B cell (primary cell): ENCODE data around the gene HIP1. TPM values are rescaled to one million over a fixed set of nuclear protein-coding genes. Genes with fewer than 3 reads are reported as not detected.
"Not testable (repeated sequence)": the region's sequence is repeated elsewhere in the genome, so short reads cannot be mapped to it uniquely, and the experiment has no call there.

Experiments
- ATAC-seq: fragments of 200-7000 bp; cut with Tn5 transposase; one replicate; pipeline ENCODE4 v1.10.0; 2021; ENCODE audit warnings: low read depth, mild to moderate bottlenecking, moderate number of reproducible peaks, moderate library complexity
- CTCF ChIA-PET: fragments of 350-600 bp; sonication (Branson Sonifier 250); formaldehyde crosslinking; loops from one replicate; lab custom pipeline; 2021; ENCODE audit warnings: antibody characterized with exemption, inconsistent platforms; lab: Charles Lee
- POLR2A ChIA-PET: fragments of 350-600 bp; sonication (Branson Sonifier 250); formaldehyde crosslinking; loops from one replicate; lab custom pipeline; 2021; ENCODE audit warnings: antibody characterized with exemption; lab: Charles Lee
- DNase-seq: peaks from one replicate; pipeline ENCODE4 v3.0.0; 2013
- H2AFZ ChIP-seq: 2 replicates; pipeline ENCODE4 v1.6.1; 2012; ENCODE audit warnings: mild to moderate bottlenecking, low read depth, low read length; ENCODE audit not compliant: insufficient read depth, poor library complexity, severe bottlenecking
- H3K27ac ChIP-seq, 2 donors: 1 replicate in 1 of 2; 2 replicates in 1 of 2; pipeline ENCODE4 v1.5.1; 2012 to 2013; ENCODE audit warnings: low read length in 2 of 2, mild to moderate bottlenecking in 2 of 2, moderate library complexity in 1 of 2
- H3K27me3 ChIP-seq, 4 experiments: fragments of 200-600 bp in 1 of 4; sonication (generic) in 1 of 4; replicated peaks in 1 of 4; 1 replicate in 2 of 4; 2 replicates in 2 of 4; pipeline versions ENCODE4 v1.6.1 to v1.7.0; 2013 to 2016; ENCODE audit warnings: low read length in 3 of 4, mild to moderate bottlenecking in 2 of 4, mixed read lengths in 1 of 4, moderate library complexity in 1 of 4; ENCODE audit not compliant: insufficient read depth in 4 of 4, control insufficient read depth in 3 of 4; ENCODE audit errors: control extremely low read depth in 1 of 4
- H3K36me3 ChIP-seq, 2 experiments: replicated peaks in 1 of 2; 1 replicate in 1 of 2; 2 replicates in 1 of 2; pipeline versions ENCODE4 v1.6.1 to v1.7.1; 2013; ENCODE audit warnings: low read length in 1 of 2; ENCODE audit not compliant: insufficient read depth in 2 of 2, control insufficient read depth in 1 of 2; ENCODE audit errors: control extremely low read depth in 1 of 2, extremely low read depth in 1 of 2
- H3K4me1 ChIP-seq, 2 donors: fragments of 200-600 bp in 1 of 2; sonication (generic) in 1 of 2; 1 replicate in 1 of 2; 2 replicates in 1 of 2; pipeline versions ENCODE4 v1.5.1 to v1.6.1; 2013 to 2017; ENCODE audit warnings: low read length in 2 of 2; ENCODE audit not compliant: control insufficient read depth in 2 of 2, insufficient read depth in 2 of 2
- H3K4me2 ChIP-seq: replicated peaks from 2 replicates; pipeline ENCODE3; 2012; ENCODE audit warnings: mild to moderate bottlenecking, low read depth, low read length; ENCODE audit not compliant: poor library complexity, severe bottlenecking
- H3K4me3 ChIP-seq, 5 experiments: fragments of 200-600 bp in 1 of 5; sonication (generic) in 1 of 5; 1 replicate in 3 of 5; 2 replicates in 2 of 5; pipeline versions ENCODE4 v1.5.1 to v1.7.0; 2011 to 2016; ENCODE audit warnings: low read length in 4 of 5, mild to moderate bottlenecking in 4 of 5, low read depth in 2 of 5, control low read depth in 1 of 5, moderate library complexity in 1 of 5; ENCODE audit not compliant: insufficient read depth in 1 of 5; ENCODE audit errors: control extremely low read depth in 1 of 5, extremely low read depth in 1 of 5
- H3K79me2 ChIP-seq: fragments of 200-600 bp; sonication (generic); one replicate; pipeline ENCODE4 v1.6.0; 2016; ENCODE audit warnings: low read length; ENCODE audit not compliant: control insufficient read depth, insufficient read depth
- H3K9ac ChIP-seq: fragments of 200-600 bp; sonication (generic); 2 replicates; pipeline ENCODE4 v1.6.1; 2017; ENCODE audit warnings: mild to moderate bottlenecking, low read length, moderate library complexity
- H3K9me3 ChIP-seq, 3 donors: one replicate each; pipeline versions ENCODE4 v1.6.1 to v1.7.1; 2013; ENCODE audit warnings: low read length in 2 of 3; ENCODE audit not compliant: control insufficient read depth in 2 of 3, insufficient read depth in 1 of 3; ENCODE audit errors: control extremely low read depth in 1 of 3
- H4K20me1 ChIP-seq: 2 replicates; pipeline ENCODE4 v1.6.0; 2012; ENCODE audit warnings: mild to moderate bottlenecking, low read length; ENCODE audit not compliant: insufficient read depth, control insufficient read depth, poor library complexity, severe bottlenecking
- H3K27ac Mint-ChIP-seq: one replicate; pipeline ENCODE4 v1.8.0; 2021; ENCODE audit warnings: mixed read lengths
- H3K27me3 Mint-ChIP-seq: one replicate; pipeline ENCODE4 v1.8.0; 2021; ENCODE audit warnings: mixed read lengths
- H3K4me1 Mint-ChIP-seq: one replicate; pipeline ENCODE4 v1.8.0; 2021; ENCODE audit warnings: mixed read lengths
- H3K4me3 Mint-ChIP-seq: one replicate; pipeline ENCODE4 v1.8.0; 2021; ENCODE audit warnings: mixed read lengths
- H3K9me3 Mint-ChIP-seq: one replicate; pipeline ENCODE4 v1.8.0; 2022; ENCODE audit warnings: mixed read lengths; ENCODE audit not compliant: insufficient read depth
- EZH2 ChIP-seq: IDR thresholded peaks from 2 replicates; pipeline ENCODE4 v1.6.1; 2012; ENCODE audit warnings: borderline replicate concordance, low read depth, mild to moderate bottlenecking, moderate library complexity, low read length; ENCODE audit not compliant: insufficient read depth, poor library complexity, severe bottlenecking
- WGBS: methylation state at CpG from one replicate; pipeline ENCODE4 v1.1.5; 2013; ENCODE audit warnings: missing lambda C conversion rate; ENCODE audit not compliant: insufficient coverage; 5-methylcytosine and 5-hydroxymethylcytosine counted together
- intact Hi-C: fragments of 100-400 bp; cut with micrococcal nuclease; formaldehyde crosslinking; loops from one replicate; pipeline ENCODE4 v1.10.0; 2022
- polyA plus RNA-seq: library from polyadenylated mRNA; depleted of rRNA; stranded (reverse); fragments of >200 nt; gene quantifications from 2 replicates; pipeline ENCODE4 v1.2.3, GENCODE V29; 2012
- total RNA-seq, 2 donors: library from RNA; stranded (reverse); fragments of 120-200 nt in 1 of 2; gene quantifications; 1 replicate in 1 of 2; 2 replicates in 1 of 2; pipeline versions ENCODE4 v1.2.3 to v1.2.4, GENCODE V29; 2013 to 2022
- TF ChIP-seq, protein P1 (sequence below): fragments of 200-600 bp; IDR thresholded peaks from one replicate; pipeline ENCODE4 v1.8.0; 2022; ENCODE audit warnings: antibody characterized with exemption, mild to moderate bottlenecking

HIP1 gene
- total and polyA plus RNA-seq, 2 donors (not counting 1 experiment from before 2014, with no cell fraction given): 6.5 to 16.7 TPM

- POLR2A ChIA-PET: interaction anchor here (0.8 kb wide), 1 partner anchor 53 kb away, joined by 3 read pairs; no protein-coding TSS in a partner anchor
These were observed 207.4 kb downstream of the HIP1 start for GRCh38 chr7:75531359-75531821.

DNA sequence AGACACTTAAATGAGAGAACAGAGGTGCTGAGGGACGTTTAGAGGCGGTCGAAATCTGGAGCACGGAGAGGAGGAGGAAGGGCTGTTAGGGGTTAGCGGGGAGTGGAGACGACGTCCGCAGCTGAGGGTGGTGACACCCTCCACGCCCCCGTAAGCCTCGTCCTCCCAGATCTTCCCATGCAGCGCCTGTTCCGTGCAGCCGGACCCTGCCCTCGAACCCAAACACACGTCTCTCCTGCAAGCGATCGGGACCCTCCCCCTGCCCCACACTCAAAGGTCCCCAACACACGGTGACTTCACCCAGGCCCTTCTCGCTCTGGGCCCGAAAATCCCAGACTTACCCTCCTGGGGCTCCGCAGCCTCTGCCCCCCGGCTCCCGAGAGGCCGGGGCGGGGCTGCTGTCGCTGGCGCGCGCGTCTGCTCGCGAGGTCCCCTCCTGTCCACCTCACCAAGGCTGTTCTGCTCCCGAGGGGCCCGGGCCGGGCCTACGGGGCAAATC lies 211.5 kb downstream of the HIP1 start:
- Mint-ChIP-seq H3K4me1 (peaks cover 30% of the 10 kb centered on the region), H3K4me3 (peak overlapping the region; percentile 93), H3K27ac (peak overlapping the region; percentile 87)
- CTCF ChIA-PET: interaction anchor here (1.3 kb wide), 1 partner anchor 235 kb away, joined by 3 read pairs; no protein-coding TSS in a partner anchor
- H3K27me3 Mint-ChIP-seq, POLR2A ChIA-PET, H3K27me3 ChIP-seq, ATAC-seq, H4K20me1 ChIP-seq, H3K9me3 ChIP-seq, H3K9me3 Mint-ChIP-seq: not testable (repeated sequence)
- peak overlapping the region in 4 of 5 experiments; percentile 70 to 90 (median 86) for H3K4me3 ChIP-seq
- peak overlapping the region; percentile 87 for H3K9ac ChIP-seq
- peaks cover 30% of the 10 kb centered on the region for H3K79me2 ChIP-seq
- intact Hi-C loops: loop anchor here (5.0 to 10.0 kb wide), 3 partner anchors 235 to 1842 kb away; partner anchors contain the start of genes BUD23, DNAJC30 and RCC1L
- H3K27ac ChIP-seq: peak overlapping the region in 1 of 2 donors; percentile 82
- peak overlapping the region; percentile 80 for H3K4me2 ChIP-seq
- peaks cover 3 to 14% of the 10 kb centered on the region in 2 experiments for H3K36me3 ChIP-seq
- peak overlapping the region; percentile 98 for H2AFZ ChIP-seq
- peaks cover 12 to 16% of the 10 kb centered on the region in 2 donors for H3K4me1 ChIP-seq
- peak; percentile 32 for DNase-seq
- WGBS: under 1% methylated on average over 30 of the region's 37 CpGs

More at GRCh38 chr7:75531359-75531821, 207.4 kb downstream of the HIP1 start:
- Histone ChIP-seq H3K36me3 (no peaks in the 10 kb centered on the region), H3K27me3 (no peaks in the 10 kb centered on the region), H3K4me2 (no peak overlapping the region), H2AFZ (no peak overlapping the region), H3K9ac (no peak overlapping the region), H3K79me2 (peaks cover 20% of the 10 kb centered on the region), H4K20me1 (peaks cover 3% of the 10 kb centered on the region), H3K9me3 (no peaks in the 10 kb centered on the region), H3K27ac (no peak overlapping the region), H3K4me3 (no peak overlapping the region), H3K4me1 (peaks cover 12 to 14% of the 10 kb centered on the region in 2 donors)
- CTCF ChIA-PET: interaction anchor here (0.7 kb wide), 1 partner anchor 487 kb away, joined by 3 read pairs; no protein-coding TSS in a partner anchor
- Mint-ChIP-seq H3K4me1 (peaks cover 23% of the 10 kb centered on the region), H3K27ac (no peak overlapping the region), H3K9me3 (no peaks in the 10 kb centered on the region), H3K4me3 (no peak overlapping the region), H3K27me3 (no peaks in the 10 kb centered on the region)
- ATAC-seq: no peak
- no peak for DNase-seq
- TF ChIP-seq, protein P1, sequence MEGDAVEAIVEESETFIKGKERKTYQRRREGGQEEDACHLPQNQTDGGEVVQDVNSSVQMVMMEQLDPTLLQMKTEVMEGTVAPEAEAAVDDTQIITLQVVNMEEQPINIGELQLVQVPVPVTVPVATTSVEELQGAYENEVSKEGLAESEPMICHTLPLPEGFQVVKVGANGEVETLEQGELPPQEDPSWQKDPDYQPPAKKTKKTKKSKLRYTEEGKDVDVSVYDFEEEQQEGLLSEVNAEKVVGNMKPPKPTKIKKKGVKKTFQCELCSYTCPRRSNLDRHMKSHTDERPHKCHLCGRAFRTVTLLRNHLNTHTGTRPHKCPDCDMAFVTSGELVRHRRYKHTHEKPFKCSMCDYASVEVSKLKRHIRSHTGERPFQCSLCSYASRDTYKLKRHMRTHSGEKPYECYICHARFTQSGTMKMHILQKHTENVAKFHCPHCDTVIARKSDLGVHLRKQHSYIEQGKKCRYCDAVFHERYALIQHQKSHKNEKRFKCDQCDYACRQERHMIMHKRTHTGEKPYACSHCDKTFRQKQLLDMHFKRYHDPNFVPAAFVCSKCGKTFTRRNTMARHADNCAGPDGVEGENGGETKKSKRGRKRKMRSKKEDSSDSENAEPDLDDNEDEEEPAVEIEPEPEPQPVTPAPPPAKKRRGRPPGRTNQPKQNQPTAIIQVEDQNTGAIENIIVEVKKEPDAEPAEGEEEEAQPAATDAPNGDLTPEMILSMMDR: no peak
- TF ChIP-seq EZH2: no peak
- intact Hi-C loops: no loop called here
- 100% methylated on average over 6 of the region's 6 CpGs for WGBS

DNA sequence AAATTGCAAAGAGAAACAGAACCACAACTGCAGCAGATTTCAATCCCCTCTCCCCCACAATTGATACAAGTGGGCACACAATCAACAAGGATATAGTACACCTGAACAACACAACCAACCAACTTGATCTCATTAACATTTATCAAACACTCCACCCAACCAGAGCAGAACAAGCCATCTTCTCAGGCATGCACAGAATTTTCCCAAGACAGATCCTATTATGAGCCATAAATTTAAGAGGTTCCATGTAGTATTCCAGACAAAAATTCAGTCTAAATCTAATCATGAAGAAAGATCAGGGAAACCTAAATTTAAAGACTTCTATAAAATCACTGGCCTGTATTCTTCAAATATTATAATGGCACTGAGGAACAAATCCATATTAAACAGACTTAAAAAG lies 217.0 kb downstream of the HIP1 start:
- not testable (repeated sequence) for DNase-seq

More for the DNA sequence above, 217.0 kb downstream of the HIP1 start:
- H3K9me3 Mint-ChIP-seq, H3K9me3 ChIP-seq, CTCF ChIA-PET, H4K20me1 ChIP-seq, H3K27me3 ChIP-seq, H3K27me3 Mint-ChIP-seq, H3K4me3 Mint-ChIP-seq, POLR2A ChIA-PET, H3K9ac ChIP-seq, H3K4me3 ChIP-seq, H3K4me1 ChIP-seq, H2AFZ ChIP-seq, ATAC-seq, H3K27ac Mint-ChIP-seq, H3K4me2 ChIP-seq, H3K27ac ChIP-seq: not testable (repeated sequence)
- Histone ChIP-seq H3K36me3 (peaks cover 3 to 18% of the 10 kb centered on the region in 2 experiments), H3K79me2 (peaks cover 31% of the 10 kb centered on the region)
- H3K4me1 Mint-ChIP-seq: peaks cover 16% of the 10 kb centered on the region
- intact Hi-C loops: loop anchor here (10.0 kb wide), 2 partner anchors 447 to 1837 kb away; partner anchors contain the start of genes BUD23, DNAJC30 and RCC1L
